IMR-90 (cell line): ENCODE measurements around the gene EPN1. TPM values are rescaled to one million over a fixed set of nuclear protein-coding genes. Genes with fewer than 3 reads are reported as not detected.

Source experiments
- ATAC-seq: fragments of 200-7000 bp; cut with Tn5 transposase; 2 replicates; pipeline ENCODE4 v1.9.1; 2020; ENCODE audit warnings: low read depth, mild to moderate bottlenecking, moderate library complexity
- BruUV-seq: library from RNA; stranded (reverse); fragments of 400-500 nt; replicated peaks from 2 replicates; lab custom pipeline; 2021; lab: Mats Ljungman, UMichigan
- CTCF ChIA-PET: fragments of 300-600 bp; formaldehyde crosslinking; extraction: SDS; loops from one replicate; lab custom pipeline; 2021; ENCODE audit warnings: antibody characterized with exemption; lab: Yijun Ruan, JAX
- POLR2A ChIA-PET: fragments of 300-600 bp; sonication (Branson Sonifier 250); formaldehyde crosslinking; loops from one replicate; lab custom pipeline; 2022; ENCODE audit warnings: antibody characterized with exemption; ENCODE audit not compliant: unreplicated experiment; lab: Charles Lee
- DNase-seq: peaks from one replicate; pipeline ENCODE4 v3.0.0; 2013
- H2AFZ ChIP-seq: replicated peaks from 2 replicates; pipeline ENCODE3; 2013; ENCODE audit warnings: low read length, mild to moderate bottlenecking; ENCODE audit not compliant: poor library complexity
- H2AK5ac ChIP-seq: 2 replicates; pipeline ENCODE4 v1.6.1; 2013; ENCODE audit warnings: low read depth, low read length, inconsistent platforms
- H2AK9ac ChIP-seq: replicated peaks from 2 replicates; pipeline ENCODE3; 2013; ENCODE audit warnings: mild to moderate bottlenecking, low read depth, low read length, moderate library complexity; ENCODE audit not compliant: poor library complexity
- H2BK120ac ChIP-seq: 2 replicates; pipeline ENCODE4 v1.6.1; 2013; ENCODE audit warnings: low read depth, low read length, inconsistent platforms
- H2BK15ac ChIP-seq: 3 replicates; pipeline ENCODE4 v1.6.1; 2013; ENCODE audit warnings: low read depth, low read length, inconsistent platforms
- H2BK20ac ChIP-seq: 2 replicates; pipeline ENCODE4 v1.6.1; 2013; ENCODE audit warnings: low read depth, mild to moderate bottlenecking, inconsistent platforms, low read length, moderate library complexity
- H2BK5ac ChIP-seq: 2 replicates; pipeline ENCODE4 v1.6.1; 2013; ENCODE audit warnings: mild to moderate bottlenecking, low read depth, low read length, inconsistent platforms; ENCODE audit not compliant: poor library complexity, severe bottlenecking
- H3K14ac ChIP-seq: replicated peaks from 2 replicates; pipeline ENCODE4 v1.6.1; 2013; ENCODE audit warnings: low read depth, low read length, inconsistent platforms
- H3K18ac ChIP-seq: 2 replicates; pipeline ENCODE4 v1.6.1; 2013; ENCODE audit warnings: low read depth, low read length, control low read depth
- H3K23ac ChIP-seq: 2 replicates; pipeline ENCODE4 v1.6.1; 2013; ENCODE audit warnings: low read depth, low read length, inconsistent platforms
- H3K27ac ChIP-seq: 2 replicates; pipeline ENCODE4 v1.5.1; 2013; ENCODE audit warnings: mild to moderate bottlenecking, control low read depth, low read length; ENCODE audit not compliant: insufficient read depth
- H3K27me3 ChIP-seq: 2 replicates; pipeline ENCODE4 v1.6.1; 2013; ENCODE audit warnings: low read length; ENCODE audit not compliant: control insufficient read depth, insufficient read depth
- H3K36me3 ChIP-seq: 2 replicates; pipeline ENCODE4 v1.6.1; 2013; ENCODE audit warnings: low read length, mixed read lengths; ENCODE audit not compliant: control insufficient read depth, insufficient read depth
- H3K4ac ChIP-seq: 2 replicates; pipeline ENCODE4 v1.6.1; 2013; ENCODE audit warnings: low read depth, low read length, inconsistent platforms
- H3K4me1 ChIP-seq: 2 replicates; pipeline ENCODE4 v1.6.1; 2013; ENCODE audit warnings: low read length, mixed read lengths; ENCODE audit not compliant: control insufficient read depth, insufficient read depth
- H3K4me2 ChIP-seq: 2 replicates; pipeline ENCODE4 v1.6.1; 2013; ENCODE audit warnings: low read depth, mild to moderate bottlenecking, control low read depth, low read length, moderate library complexity
- H3K4me3 ChIP-seq: 2 replicates; pipeline ENCODE4 v1.5.1; 2013; ENCODE audit warnings: low read depth, mild to moderate bottlenecking, control low read depth, low read length, moderate library complexity; ENCODE audit not compliant: insufficient read depth
- H3K56ac ChIP-seq: 2 replicates; pipeline ENCODE4 v1.6.1; 2013; ENCODE audit warnings: low read length, inconsistent platforms; ENCODE audit not compliant: insufficient read depth; ENCODE audit errors: extremely low read depth
- H3K79me1 ChIP-seq, 2 experiments: 2 replicates each; pipeline ENCODE4 v1.6.1; 2013; ENCODE audit warnings: low read length in 2 of 2, inconsistent platforms in 1 of 2, low read depth in 1 of 2
- H3K9ac ChIP-seq: 2 replicates; pipeline ENCODE4 v1.6.1; 2013; ENCODE audit warnings: low read depth, low read length, control low read depth
- H3K9me1 ChIP-seq: 2 replicates; pipeline ENCODE4 v1.6.1; 2013; ENCODE audit warnings: low read length, inconsistent platforms; ENCODE audit not compliant: insufficient read depth
- H3K9me3 ChIP-seq: 2 replicates; pipeline ENCODE4 v1.6.1; 2013; ENCODE audit warnings: low read length; ENCODE audit not compliant: control insufficient read depth, insufficient read depth
- H4K20me1 ChIP-seq: 2 replicates; pipeline ENCODE4 v1.6.1; 2013; ENCODE audit warnings: low read length, inconsistent platforms; ENCODE audit not compliant: insufficient read depth
- H4K5ac ChIP-seq: 2 replicates; pipeline ENCODE4 v1.6.1; 2013; ENCODE audit warnings: mild to moderate bottlenecking, low read depth, low read length, control low read depth
- H4K8ac ChIP-seq, 2 experiments: 2 replicates each; pipeline ENCODE4 v1.6.1; 2013; ENCODE audit warnings: low read depth in 2 of 2, low read length in 2 of 2, control low read depth in 1 of 2, inconsistent platforms in 1 of 2
- H4K91ac ChIP-seq: 2 replicates; pipeline ENCODE4 v1.6.1; 2013; ENCODE audit warnings: low read depth, low read length, inconsistent platforms; ENCODE audit not compliant: insufficient read depth
- BHLHE40 ChIP-seq: fragments of 150-350 bp; IDR thresholded peaks from 2 replicates; pipeline ENCODE4 v1.6.1; 2016; ENCODE audit warnings: mild to moderate bottlenecking, low read depth, low read length
- CEBPB ChIP-seq: IDR thresholded peaks from 2 replicates; pipeline ENCODE4 v1.6.1; 2012; ENCODE audit warnings: low read depth, low read length, improper control_type of control experiment
- CHD1 ChIP-seq: IDR thresholded peaks from 2 replicates; pipeline ENCODE4 v1.6.1; 2012; ENCODE audit warnings: low read depth, low read length, improper control_type of control experiment
- MAFK ChIP-seq: IDR thresholded peaks from 2 replicates; pipeline ENCODE4 v1.6.1; 2012; ENCODE audit warnings: low read depth, low read length, improper control_type of control experiment
- MAZ ChIP-seq: IDR thresholded peaks from 2 replicates; pipeline ENCODE4 v1.6.1; 2012; ENCODE audit warnings: low read depth, mild to moderate bottlenecking, low read length, improper control_type of control experiment, moderate library complexity, borderline replicate concordance
- NFE2L2 ChIP-seq: fragments of 150-350 bp; IDR thresholded peaks from 2 replicates; pipeline ENCODE4 v1.6.1; 2016; ENCODE audit warnings: low read depth, mild to moderate bottlenecking, low read length
- POLR2A ChIP-seq: IDR thresholded peaks from 2 replicates; pipeline ENCODE4 v1.6.1; 2012; ENCODE audit warnings: mild to moderate bottlenecking, low read depth, low read length
- RAD21 ChIP-seq: IDR thresholded peaks from 2 replicates; pipeline ENCODE4 v1.6.1; 2012; ENCODE audit warnings: low read length, improper control_type of control experiment
- RCOR1 ChIP-seq: IDR thresholded peaks from 2 replicates; pipeline ENCODE4 v1.6.1; 2012; ENCODE audit warnings: mild to moderate bottlenecking, low read length, improper control_type of control experiment; ENCODE audit not compliant: insufficient replicate concordance
- RFX5 ChIP-seq: IDR thresholded peaks from 2 replicates; pipeline ENCODE4 v1.8.0; 2012; ENCODE audit warnings: low read depth, mild to moderate bottlenecking, low read length, moderate library complexity
- SMC3 ChIP-seq: fragments of 150-350 bp; IDR thresholded peaks from 2 replicates; pipeline ENCODE4 v1.6.1; 2016; ENCODE audit warnings: low read depth, mild to moderate bottlenecking, antibody characterized with exemption, low read length, moderate library complexity
- WGBS, 2 experiments: methylation state at CpG; one replicate each; pipeline versions ENCODE4 v1.1.5 to v1.1.7; 2013; ENCODE audit warnings: missing lambda C conversion rate in 2 of 2; ENCODE audit not compliant: insufficient read length in 1 of 2; ENCODE audit errors: extremely low coverage in 2 of 2; 5-methylcytosine and 5-hydroxymethylcytosine counted together
- dilution Hi-C: fragments of 300-500 bp; cut with HindIII; formaldehyde crosslinking; loops from one replicate; pipeline ENCODE4 v1.14.3; 2018; ENCODE audit warnings: low sequenced_read_pairs; ENCODE audit not compliant: unreplicated experiment
- in situ Hi-C: fragments of 300-500 bp; cut with MboI; formaldehyde crosslinking; loops from 3 replicates; pipeline ENCODE4 v1.14.3; 2019; ENCODE audit warnings: low sequenced_read_pairs, inconsistent platforms, mixed read lengths
- intact Hi-C: fragments of 100-400 bp; cut with micrococcal nuclease; formaldehyde crosslinking; loops from 2 replicates; pipeline ENCODE4 v1.10.0; 2022
- polyA plus RNA-seq, 3 experiments: library from polyadenylated mRNA; depleted of rRNA; stranded (reverse); fragments of >200 nt; gene quantifications; 2 replicates each; pipeline ENCODE4 v1.2.3, GENCODE V29; 2012; ENCODE audit warnings: low replicate concordance in 1 of 3
- total RNA-seq: library from RNA; depleted of rRNA; stranded (reverse); fragments of >200 nt; gene quantifications from 2 replicates; pipeline ENCODE4 v1.2.3, GENCODE V29; 2012
- TF ChIP-seq, protein P1 (sequence below): fragments of 150-350 bp; IDR thresholded peaks from 2 replicates; pipeline ENCODE4 v1.6.1; 2017; ENCODE audit warnings: mild to moderate bottlenecking, antibody characterized with exemption, low read length, low read depth
- TF ChIP-seq, protein P2 (sequence below): conservative IDR thresholded peaks from 2 replicates; pipeline ENCODE4 v1.5.1; 2012; ENCODE audit warnings: mild to moderate bottlenecking, low read depth, low read length, improper control_type of control experiment
- TF ChIP-seq, protein P3 (sequence below): fragments of 150-350 bp; IDR thresholded peaks from 2 replicates; pipeline ENCODE4 v1.6.1; 2016; ENCODE audit warnings: low read depth, mild to moderate bottlenecking, low read length, moderate library complexity, borderline replicate concordance

EPN1 gene
- total and polyA plus RNA-seq, 2 of the 4 experiments (the other 2 are of a cell fraction) = 19.0 to 122 TPM

DNA sequence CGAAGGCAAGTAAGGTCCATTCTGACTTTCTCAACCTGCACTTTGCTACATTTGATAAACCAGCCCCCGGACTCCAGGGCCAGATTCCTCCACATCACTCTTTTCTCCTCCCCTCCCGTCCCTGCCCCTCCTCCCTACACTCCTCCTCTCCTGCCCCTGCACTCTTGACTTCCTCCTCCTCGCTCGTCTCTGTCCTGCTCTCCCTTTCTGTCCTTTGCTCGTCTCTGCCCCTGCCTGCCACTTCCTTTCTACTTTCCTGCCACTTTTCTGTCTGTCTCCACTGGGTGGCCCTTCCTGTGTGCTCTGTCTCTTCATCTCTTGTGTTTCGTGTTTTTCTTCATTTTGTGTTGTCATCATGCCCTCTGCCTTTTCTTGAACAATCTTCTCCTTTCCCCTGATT lies 13.2 kb upstream of the EPN1 start:
- TF ChIP-seq RFX5 = no peak
- TF ChIP-seq BHLHE40 = no peak
- TF ChIP-seq NFE2L2 = no peak
- no peak for TF ChIP-seq MAZ
- TF ChIP-seq, protein P1, sequence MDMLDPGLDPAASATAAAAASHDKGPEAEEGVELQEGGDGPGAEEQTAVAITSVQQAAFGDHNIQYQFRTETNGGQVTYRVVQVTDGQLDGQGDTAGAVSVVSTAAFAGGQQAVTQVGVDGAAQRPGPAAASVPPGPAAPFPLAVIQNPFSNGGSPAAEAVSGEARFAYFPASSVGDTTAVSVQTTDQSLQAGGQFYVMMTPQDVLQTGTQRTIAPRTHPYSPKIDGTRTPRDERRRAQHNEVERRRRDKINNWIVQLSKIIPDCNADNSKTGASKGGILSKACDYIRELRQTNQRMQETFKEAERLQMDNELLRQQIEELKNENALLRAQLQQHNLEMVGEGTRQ = no peak
- TF ChIP-seq RCOR1 = no peak
- TF ChIP-seq SMC3 = no peak
- no peak for TF ChIP-seq POLR2A
- TF ChIP-seq RAD21 = no peak
- TF ChIP-seq, protein P2, sequence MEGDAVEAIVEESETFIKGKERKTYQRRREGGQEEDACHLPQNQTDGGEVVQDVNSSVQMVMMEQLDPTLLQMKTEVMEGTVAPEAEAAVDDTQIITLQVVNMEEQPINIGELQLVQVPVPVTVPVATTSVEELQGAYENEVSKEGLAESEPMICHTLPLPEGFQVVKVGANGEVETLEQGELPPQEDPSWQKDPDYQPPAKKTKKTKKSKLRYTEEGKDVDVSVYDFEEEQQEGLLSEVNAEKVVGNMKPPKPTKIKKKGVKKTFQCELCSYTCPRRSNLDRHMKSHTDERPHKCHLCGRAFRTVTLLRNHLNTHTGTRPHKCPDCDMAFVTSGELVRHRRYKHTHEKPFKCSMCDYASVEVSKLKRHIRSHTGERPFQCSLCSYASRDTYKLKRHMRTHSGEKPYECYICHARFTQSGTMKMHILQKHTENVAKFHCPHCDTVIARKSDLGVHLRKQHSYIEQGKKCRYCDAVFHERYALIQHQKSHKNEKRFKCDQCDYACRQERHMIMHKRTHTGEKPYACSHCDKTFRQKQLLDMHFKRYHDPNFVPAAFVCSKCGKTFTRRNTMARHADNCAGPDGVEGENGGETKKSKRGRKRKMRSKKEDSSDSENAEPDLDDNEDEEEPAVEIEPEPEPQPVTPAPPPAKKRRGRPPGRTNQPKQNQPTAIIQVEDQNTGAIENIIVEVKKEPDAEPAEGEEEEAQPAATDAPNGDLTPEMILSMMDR = no peak
- no peak for TF ChIP-seq CEBPB
- no peak for TF ChIP-seq CHD1
- TF ChIP-seq, protein P3, sequence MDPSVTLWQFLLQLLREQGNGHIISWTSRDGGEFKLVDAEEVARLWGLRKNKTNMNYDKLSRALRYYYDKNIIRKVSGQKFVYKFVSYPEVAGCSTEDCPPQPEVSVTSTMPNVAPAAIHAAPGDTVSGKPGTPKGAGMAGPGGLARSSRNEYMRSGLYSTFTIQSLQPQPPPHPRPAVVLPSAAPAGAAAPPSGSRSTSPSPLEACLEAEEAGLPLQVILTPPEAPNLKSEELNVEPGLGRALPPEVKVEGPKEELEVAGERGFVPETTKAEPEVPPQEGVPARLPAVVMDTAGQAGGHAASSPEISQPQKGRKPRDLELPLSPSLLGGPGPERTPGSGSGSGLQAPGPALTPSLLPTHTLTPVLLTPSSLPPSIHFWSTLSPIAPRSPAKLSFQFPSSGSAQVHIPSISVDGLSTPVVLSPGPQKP = no peak
- no peak for TF ChIP-seq MAFK
- ChIA-PET POLR2A (no interaction called here), CTCF (no interaction called here)
- H2AK9ac ChIP-seq = no peak overlapping the region
- in situ Hi-C loops (loop anchor here (25.0 kb wide), 2 partner anchors 1200 to 1525 kb away; partner anchors contain the start of genes CDC42EP5, CNOT3 and LENG9), dilution Hi-C loops (no loop called here), intact Hi-C loops (no loop called here)
- ATAC-seq (no peak), DNase-seq (no peak)
- no peak overlapping the region for H4K91ac ChIP-seq
- H3K23ac ChIP-seq = no peak overlapping the region
- no peak overlapping the region for H2BK15ac ChIP-seq
- H3K9me3 ChIP-seq = no peaks in the 10 kb centered on the region
- H3K56ac ChIP-seq = no peak overlapping the region
- H3K4me1 ChIP-seq = peaks cover 6% of the 10 kb centered on the region
- H4K20me1 ChIP-seq = peaks cover 90% of the 10 kb centered on the region
- H3K4me3 ChIP-seq = no peak overlapping the region
- BruUV-seq = no TSS peak
- H3K27ac ChIP-seq = no peak overlapping the region
- no peak overlapping the region for H3K4ac ChIP-seq
- H4K5ac ChIP-seq = no peak overlapping the region
- no peak overlapping the region for H2AK5ac ChIP-seq
- H2BK5ac ChIP-seq = no peak overlapping the region
- no peak overlapping the region for H2AFZ ChIP-seq
- H3K18ac ChIP-seq = no peak overlapping the region
- H3K14ac ChIP-seq = no peak overlapping the region
- H3K79me1 ChIP-seq = peaks cover 16 to 60% of the 10 kb centered on the region in 2 experiments
- H3K9me1 ChIP-seq = peaks cover 10% of the 10 kb centered on the region
- H3K9ac ChIP-seq = no peak overlapping the region
- H3K36me3 ChIP-seq = peaks cover 68% of the 10 kb centered on the region
- H3K4me2 ChIP-seq = no peak overlapping the region
- no peak overlapping the region for H2BK20ac ChIP-seq
- no peak overlapping the region for H4K8ac ChIP-seq
- H2BK120ac ChIP-seq = no peak overlapping the region
- H3K27me3 ChIP-seq = no peaks in the 10 kb centered on the region
- 74% methylated on average over 6 of the region's 7 CpGs; no CpG with 5 or more reads in 1 of the 2 experiments for WGBS, 2 experiments
